H1 (cell line): ENCODE results near the gene NOL4L. TPM values are rescaled to one million over a fixed set of nuclear protein-coding genes. Genes with fewer than 3 reads are reported as not detected.

Experiments used
- HDAC2 ChIP-seq, 2 experiments: fragments of 300-600 bp in 1 of 2; sonication (generic) in 1 of 2; IDR thresholded peaks; 2 replicates each; pipeline ENCODE4 v1.6.1; 2011 to 2012; ENCODE audit warnings: low read depth in 2 of 2, low read length in 2 of 2, mild to moderate bottlenecking in 2 of 2, moderate library complexity in 2 of 2, borderline replicate concordance in 1 of 2, inconsistent platforms in 1 of 2
- KDM1A ChIP-seq: fragments of 200-600, 300-600 bp; sonication (generic); IDR thresholded peaks from 2 replicates; pipeline ENCODE4 v1.7.1; 2016; ENCODE audit warnings: mild to moderate bottlenecking, low read length, borderline replicate concordance
- POU5F1 ChIP-seq: IDR thresholded peaks from 2 replicates; pipeline ENCODE4 v1.6.1; 2011; ENCODE audit warnings: low read depth, mild to moderate bottlenecking, low read length, moderate library complexity
- SAP30 ChIP-seq: fragments of 300-600 bp; sonication (generic); IDR thresholded peaks from 2 replicates; pipeline ENCODE4 v1.7.1; 2012; ENCODE audit warnings: low read length, moderate library complexity, mild to moderate bottlenecking, inconsistent platforms; ENCODE audit not compliant: insufficient read depth, insufficient replicate concordance
- SIX5 ChIP-seq: IDR thresholded peaks from 2 replicates; pipeline ENCODE4 v1.6.1; 2011; ENCODE audit warnings: mild to moderate bottlenecking, low read depth, low read length
- SP4 ChIP-seq: IDR thresholded peaks from 2 replicates; pipeline ENCODE4 v1.6.1; 2012; ENCODE audit warnings: low read length, inconsistent platforms
- SRF ChIP-seq: IDR thresholded peaks from 2 replicates; pipeline ENCODE4 v1.6.1; 2011; ENCODE audit warnings: mild to moderate bottlenecking, low read depth, low read length, moderate library complexity
- ZNF274 ChIP-seq: IDR thresholded peaks from 2 replicates; pipeline ENCODE4 v1.7.0; 2012; ENCODE audit warnings: low read length, borderline replicate concordance; ENCODE audit errors: extremely low read depth
- polyA plus RNA-seq, 7 experiments: library from polyadenylated mRNA; depleted of rRNA in 3 of 7; stranded (reverse) in 5 of 7; unstranded in 2 of 7; fragments of >200 nt in 5 of 7; fragments of 200-250 nt in 2 of 7; gene quantifications; 1 replicate in 5 of 7; 2 replicates in 1 of 7; 4 replicates in 1 of 7; pipeline versions ENCODE4 v1.2.1 to v1.2.3, GENCODE V29; 2011 to 2013; ENCODE audit warnings: missing spikeins in 2 of 7, mixed read lengths in 2 of 7
- total RNA-seq: library from RNA; stranded (reverse); fragmentation: NEBNext Ultra II Directional; extraction: Animal tissue kit (Norgen Biotek cat#: 25700); gene quantifications from 2 replicates; pipeline ENCODE4 v1.2.1, GENCODE V29; 2021
- TF ChIP-seq, protein P1 (sequence below): IDR thresholded peaks from 2 replicates; pipeline ENCODE4 v1.6.1; 2012; ENCODE audit warnings: inconsistent platforms

Gene NOL4L
- total and polyA plus RNA-seq, 2 of the 8 experiments (the other 6 are each of a cell fraction or from before 2014, with no cell fraction given) = 15.3 to 23.7 TPM

- TF ChIP-seq, protein P1, sequence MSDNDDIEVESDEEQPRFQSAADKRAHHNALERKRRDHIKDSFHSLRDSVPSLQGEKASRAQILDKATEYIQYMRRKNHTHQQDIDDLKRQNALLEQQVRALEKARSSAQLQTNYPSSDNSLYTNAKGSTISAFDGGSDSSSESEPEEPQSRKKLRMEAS = no peak
- TF ChIP-seq HDAC2 (IDR thresholded peaks at IDR 0.05; ENCODE audit: borderline replicate concordance in 1 of 2, low read depth in 2 of 2, low read length in 2 of 2) (no peak), SP4 (no peak), SRF (no peak), KDM1A (no peak), SIX5 (no peak), SAP30 (no peak), POU5F1 (no peak), ZNF274 (no peak)
Observed at GRCh38 chr20:32509639-32510066, 75.5 kb downstream of the NOL4L start (continued).
